Stimulated activated naive B cell treated with anti-CD40 and anti-IgM and Interleukin-4, amounts not matched to agents 10 μg/mL and 1 μg/mL and 100 μg/mL, for 72 hours (primary cell): ENCODE measurements around the gene RHBDL1.
A peak's percentile ranks its signal among the peaks of the same experiment; 100 is the strongest.

Experiments
- ATAC-seq, 2 donors: fragments of 150-1000 bp; cut with Tn5 transposase; replicated peaks; 2 replicates each; pipeline ENCODE4 v1.10.0; 2021; ENCODE audit warnings: moderate library complexity in 1 of 2
- DNase-seq: peaks from one replicate; pipeline ENCODE4 v3.0.0; 2021
- H3K27ac Mint-ChIP-seq: one replicate; pipeline ENCODE4 v1.8.0; 2022; ENCODE audit warnings: mild to moderate bottlenecking, mixed read lengths
- H3K27me3 Mint-ChIP-seq, 2 donors: one replicate each; pipeline ENCODE4 v1.8.0; 2022; ENCODE audit warnings: mixed read lengths in 2 of 2
- H3K36me3 Mint-ChIP-seq, 2 donors: one replicate each; pipeline ENCODE4 v1.8.0; 2022; ENCODE audit warnings: mixed read lengths in 2 of 2, mild to moderate bottlenecking in 1 of 2
- H3K4me1 Mint-ChIP-seq, 2 donors: one replicate each; pipeline ENCODE4 v1.8.0; 2022; ENCODE audit warnings: mixed read lengths in 2 of 2, mild to moderate bottlenecking in 1 of 2
- H3K4me3 Mint-ChIP-seq, 2 donors: one replicate each; pipeline ENCODE4 v1.8.0; 2022; ENCODE audit warnings: mild to moderate bottlenecking in 2 of 2, mixed read lengths in 2 of 2, moderate library complexity in 1 of 2
- H3K9me3 Mint-ChIP-seq, 2 donors: one replicate each; pipeline ENCODE4 v1.8.0; 2022; ENCODE audit warnings: mixed read lengths in 2 of 2, mild to moderate bottlenecking in 1 of 2

The RHBDL1 gene

DNA sequence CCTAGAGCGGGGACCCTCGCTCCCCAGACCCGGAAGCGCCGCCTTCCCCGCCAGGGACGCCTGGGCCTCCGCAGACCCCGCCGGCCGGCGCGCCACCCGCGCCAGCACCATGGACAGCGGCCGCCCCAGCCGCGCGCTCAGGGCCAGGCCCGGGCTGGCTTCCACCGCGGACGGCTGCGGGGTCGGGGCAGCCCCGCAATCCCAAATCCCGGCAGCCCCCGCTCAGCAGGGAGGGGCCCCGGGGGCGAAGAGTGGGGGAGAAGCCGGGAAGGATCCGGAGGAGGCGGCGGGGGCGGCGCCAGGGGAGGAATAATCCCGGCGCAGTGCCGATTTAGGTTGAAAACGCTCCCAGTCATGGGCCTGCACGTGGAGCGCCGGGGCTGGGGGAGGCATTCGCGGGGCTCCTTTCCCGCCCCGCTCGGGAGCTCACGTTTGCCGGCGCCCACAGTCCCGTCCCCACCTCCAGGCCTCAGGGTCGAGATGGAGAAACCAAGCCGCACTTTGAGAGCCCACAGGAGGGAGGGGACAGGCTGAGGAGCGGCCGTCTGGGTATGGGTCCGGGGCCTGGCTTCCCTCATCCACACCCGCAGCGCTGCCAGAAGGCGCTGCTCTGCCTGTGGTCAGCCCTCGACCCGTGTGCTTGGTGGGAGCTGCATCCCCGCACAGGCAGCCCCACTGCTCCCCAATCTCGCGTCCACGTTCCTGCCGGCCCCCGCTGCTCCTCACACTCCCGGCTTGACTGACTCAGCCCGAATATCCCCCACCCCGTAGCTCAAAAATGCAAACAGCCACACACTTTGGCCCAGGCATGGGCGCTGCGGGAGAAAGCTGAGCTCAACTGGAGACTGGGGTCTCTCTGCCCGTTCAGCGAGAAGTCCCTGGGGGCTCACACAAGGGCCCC lies 25.5 kb downstream of the RHBDL1 start:
- DNase-seq = no peak
- no peaks in the 10 kb centered on the region for H3K9me3 Mint-ChIP-seq
- H3K27me3 Mint-ChIP-seq = peaks cover 27 to 74% of the 10 kb centered on the region in 2 donors
- ATAC-seq = peak; percentile 48 to 74
- H3K4me3 Mint-ChIP-seq = no peak overlapping the region
- peaks cover 0 to 3% of the 10 kb centered on the region in 2 donors for H3K36me3 Mint-ChIP-seq
- H3K4me1 Mint-ChIP-seq = peaks cover under 1 to 5% of the 10 kb centered on the region in 2 donors
- H3K27ac Mint-ChIP-seq = no peak overlapping the region

DNA sequence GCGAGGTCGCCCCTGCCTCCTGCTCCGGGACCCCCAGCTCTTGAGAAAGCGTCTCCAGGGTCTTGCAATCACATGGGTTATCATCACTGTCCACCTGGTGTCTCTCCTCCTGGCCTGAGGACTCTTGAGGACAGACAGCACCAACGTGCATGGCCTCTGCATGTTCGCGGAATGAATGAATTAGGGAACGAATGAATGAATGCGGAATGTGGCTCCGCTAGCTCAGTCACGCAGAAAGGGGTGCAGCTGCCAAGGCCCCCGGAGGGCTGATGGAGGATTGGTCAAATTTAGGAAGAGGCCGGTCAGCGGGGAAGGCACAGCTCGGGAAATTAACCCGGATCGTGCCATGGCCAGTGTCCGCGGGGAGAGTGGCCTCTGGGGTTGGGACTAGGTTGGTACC lies 26.9 kb downstream of the RHBDL1 start:
- no peaks in the 10 kb centered on the region for H3K9me3 Mint-ChIP-seq
- peaks cover 39 to 74% of the 10 kb centered on the region in 2 donors for H3K27me3 Mint-ChIP-seq
- peaks cover 6 to 7% of the 10 kb centered on the region in 2 donors for H3K4me1 Mint-ChIP-seq
- ATAC-seq (no peak), DNase-seq (no peak)
- peaks cover 0 to 3% of the 10 kb centered on the region in 2 donors for H3K36me3 Mint-ChIP-seq
- no peak overlapping the region for H3K4me3 Mint-ChIP-seq
- no peak overlapping the region for H3K27ac Mint-ChIP-seq

DNA sequence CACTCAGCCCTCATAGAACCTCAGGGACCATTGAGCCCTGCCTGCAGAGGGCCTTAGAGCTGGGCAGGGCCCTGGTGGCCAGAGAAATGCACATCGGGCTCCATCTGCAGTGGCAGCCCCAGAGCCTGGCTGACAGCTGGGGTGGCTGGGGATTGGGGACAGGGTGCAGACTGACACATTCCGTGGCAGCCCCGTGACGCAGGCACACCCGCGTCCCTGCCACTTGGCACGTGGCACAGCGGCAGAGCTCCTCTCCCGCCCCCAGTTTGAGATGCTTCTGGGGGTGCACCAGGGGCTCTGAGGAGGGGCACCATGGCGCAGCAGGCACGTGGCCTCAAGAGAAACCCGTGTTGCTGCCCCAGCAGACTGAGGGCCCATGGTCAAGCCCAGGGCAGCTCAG lies 27.9 kb downstream of the RHBDL1 start:
- Mint-ChIP-seq H3K36me3 (peaks cover 0 to 3% of the 10 kb centered on the region in 2 donors), H3K4me3 (no peak overlapping the region), H3K27ac (no peak overlapping the region), H3K27me3 (peaks cover 49 to 76% of the 10 kb centered on the region in 2 donors), H3K4me1 (peaks cover 7 to 11% of the 10 kb centered on the region in 2 donors), H3K9me3 (no peaks in the 10 kb centered on the region)
- no peak for DNase-seq
- no peak for ATAC-seq

DNA sequence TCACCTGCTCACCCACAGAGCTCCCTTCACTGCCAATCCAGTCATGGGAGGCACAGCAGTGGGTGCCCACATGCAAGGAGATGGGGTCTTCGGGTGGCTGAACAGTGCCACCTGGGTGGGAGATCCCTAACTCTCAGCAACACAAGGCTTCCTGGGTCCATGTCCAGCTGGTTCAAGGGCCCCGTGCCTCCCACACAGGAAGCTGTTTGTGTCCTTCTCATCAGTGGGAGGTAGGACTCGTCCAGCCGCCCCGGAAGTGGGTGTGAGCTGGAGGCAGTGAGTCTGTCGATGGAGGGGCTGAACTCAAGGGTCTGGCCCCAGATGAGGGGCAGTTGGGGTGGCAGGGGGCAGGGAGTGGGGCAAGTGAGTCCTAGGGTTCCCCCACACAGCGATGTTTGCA lies 28.6 kb downstream of the RHBDL1 start:
- ATAC-seq = no peak
- DNase-seq = no peak
- Mint-ChIP-seq H3K27me3 (peaks cover 54 to 79% of the 10 kb centered on the region in 2 donors), H3K36me3 (peaks cover 0 to 3% of the 10 kb centered on the region in 2 donors), H3K27ac (no peak overlapping the region), H3K9me3 (no peaks in the 10 kb centered on the region), H3K4me1 (peaks cover 7 to 11% of the 10 kb centered on the region in 2 donors), H3K4me3 (no peak overlapping the region)

DNA sequence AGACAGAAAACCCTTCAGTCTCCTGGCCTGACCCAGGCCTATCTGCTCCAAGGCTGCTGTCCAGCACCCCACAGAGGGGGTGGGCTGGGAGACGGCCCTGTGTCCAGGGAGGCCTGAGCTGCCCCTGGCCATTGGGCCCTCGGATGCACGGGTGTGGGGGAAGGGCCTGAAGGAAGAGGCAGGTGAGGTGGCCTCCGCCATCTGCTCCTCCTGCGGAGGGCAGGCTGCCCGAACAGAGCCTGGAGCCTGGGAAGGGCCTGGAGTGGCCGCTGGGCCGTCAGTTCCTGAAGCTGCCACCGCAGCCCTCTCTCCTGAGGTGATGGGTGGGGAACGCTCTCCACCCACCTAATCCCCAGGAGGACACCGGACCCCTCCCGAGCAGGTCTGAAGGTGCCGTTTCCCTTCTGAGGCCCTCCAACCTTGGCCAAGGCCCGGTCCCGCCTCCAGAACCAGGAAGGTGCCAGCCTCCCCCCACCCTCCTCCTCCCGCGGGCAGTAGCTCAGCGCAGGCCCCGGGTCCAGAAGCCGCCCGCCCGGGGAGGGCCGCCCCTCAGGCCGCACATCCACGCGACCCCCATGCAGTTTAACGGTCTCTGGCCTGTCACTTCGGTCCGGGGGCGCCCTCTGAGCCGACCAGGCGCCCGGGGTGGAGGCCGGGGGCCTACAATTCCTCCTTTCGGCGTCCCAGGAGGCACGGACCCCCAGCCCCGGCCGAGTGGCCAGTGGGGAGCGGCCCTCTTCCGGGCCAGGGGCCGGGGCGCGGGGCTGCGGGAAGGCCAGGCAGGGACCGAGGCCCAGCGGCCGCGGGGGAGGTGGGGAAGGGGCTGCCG lies 29.3 kb downstream of the RHBDL1 start:
- DNase-seq (no peak), ATAC-seq (no peak)
- peaks cover 7 to 11% of the 10 kb centered on the region in 2 donors for H3K4me1 Mint-ChIP-seq
- peaks cover 0 to 3% of the 10 kb centered on the region in 2 donors for H3K36me3 Mint-ChIP-seq
- H3K9me3 Mint-ChIP-seq = no peaks in the 10 kb centered on the region
- H3K27ac Mint-ChIP-seq = peak overlapping the region; percentile 51
- peaks cover 61 to 81% of the 10 kb centered on the region in 2 donors for H3K27me3 Mint-ChIP-seq
- H3K4me3 Mint-ChIP-seq = peak overlapping the region; percentile 50 to 58

DNA sequence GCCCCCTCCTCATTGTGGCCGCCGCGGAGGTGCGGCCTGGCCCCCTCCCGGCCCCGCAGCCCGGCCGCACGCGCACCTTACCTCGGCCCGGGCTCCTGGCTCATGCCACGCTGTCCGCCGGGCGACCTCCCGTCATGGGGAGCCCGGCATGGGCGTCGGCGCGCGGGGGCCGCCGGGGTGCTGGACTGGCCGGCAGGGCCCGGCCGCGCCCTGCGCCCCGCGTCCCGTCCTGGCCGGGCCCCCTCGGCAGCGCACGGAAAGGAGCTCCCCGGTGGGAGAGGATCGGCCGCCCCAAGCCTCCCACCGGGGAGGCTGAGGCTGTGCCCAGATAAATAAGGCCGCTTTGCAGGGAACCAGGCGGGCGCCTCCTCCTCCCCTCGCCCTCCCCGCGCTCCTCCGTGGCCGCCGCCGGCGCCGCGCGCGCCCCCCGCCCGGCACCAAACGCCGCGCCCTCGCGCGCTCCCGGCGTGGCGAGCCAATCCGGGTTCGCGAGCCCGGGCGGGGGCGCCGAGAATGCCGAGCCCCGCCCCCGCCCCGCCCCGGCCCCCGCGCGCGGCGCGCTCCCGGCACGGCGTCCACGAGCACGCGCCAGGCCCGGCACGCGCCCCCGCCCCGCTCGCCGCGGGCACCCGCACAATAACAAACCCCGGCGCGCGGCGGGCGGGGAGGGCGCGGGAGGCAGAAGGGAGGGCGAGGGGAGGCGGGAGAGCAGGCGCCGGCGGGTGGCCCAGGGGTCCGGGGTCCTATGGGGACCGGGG lies 30.1 kb downstream of the RHBDL1 start, which contains the start of gene FBXL16:
Gene FBXL16, minus strand, starts transcription at position 371 of the 758 bp plus-strand sequence. CDS start 8,396 bp downstream, outside the sequence.
- H3K36me3 Mint-ChIP-seq = peaks cover 0 to 3% of the 10 kb centered on the region in 2 donors
- no peak for DNase-seq
- peaks cover 7 to 11% of the 10 kb centered on the region in 2 donors for H3K4me1 Mint-ChIP-seq
- H3K9me3 Mint-ChIP-seq = no peaks in the 10 kb centered on the region
- no peak for ATAC-seq
- peaks cover 68 to 82% of the 10 kb centered on the region in 2 donors for H3K27me3 Mint-ChIP-seq
- peak within 1 kb of the TSS in 1 of 2 donors; percentile 21 for H3K4me3 Mint-ChIP-seq
- H3K27ac Mint-ChIP-seq = no peak within 1 kb of the TSS

DNA sequence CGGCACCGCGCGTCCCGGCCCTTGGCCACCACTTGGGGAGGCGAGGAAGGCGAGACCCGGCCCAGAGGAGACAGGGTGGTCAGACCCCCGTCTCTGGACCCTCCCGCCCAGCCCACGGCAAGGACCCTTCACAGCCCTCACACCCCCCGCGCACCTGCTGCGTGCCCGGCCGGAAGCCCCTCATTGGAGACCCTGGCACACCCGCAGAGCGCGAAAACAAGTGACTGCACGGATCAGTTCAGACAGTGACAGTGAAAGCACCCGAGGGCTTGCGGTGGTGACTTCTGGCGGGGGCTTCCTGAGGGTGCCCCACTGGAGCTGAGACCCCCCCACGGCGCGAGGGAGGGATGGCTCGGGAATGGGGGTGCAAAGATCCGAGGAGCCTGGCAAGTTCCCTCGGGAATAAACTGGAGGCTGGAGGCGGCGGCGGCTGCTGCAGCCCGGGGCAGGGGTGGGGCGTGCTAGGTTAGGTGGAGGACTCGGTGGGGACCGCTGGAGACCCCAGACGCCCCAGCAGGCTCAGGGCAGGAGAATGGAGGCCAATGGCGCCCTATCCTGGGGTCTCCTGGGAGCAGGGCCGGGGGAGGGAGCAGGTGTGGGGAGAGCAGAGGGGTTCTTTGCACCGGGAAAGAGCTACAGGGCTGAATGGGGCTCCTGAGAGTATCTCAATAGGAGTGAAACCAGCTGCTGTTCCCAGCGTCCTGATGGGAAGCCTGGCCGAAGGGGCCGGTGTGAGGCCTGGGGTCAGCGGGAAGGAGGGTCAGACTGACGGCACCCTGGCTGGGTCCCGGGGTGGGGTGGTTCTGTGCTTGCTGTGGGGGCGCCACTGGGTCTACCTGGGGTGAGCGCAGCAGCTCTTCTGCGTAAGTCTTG lies 31.0 kb downstream of the RHBDL1 start:
- peaks cover 0 to 3% of the 10 kb centered on the region in 2 donors for H3K36me3 Mint-ChIP-seq
- H3K4me3 Mint-ChIP-seq = peak overlapping the region in 1 of 2 donors; percentile 21
- no peak for ATAC-seq
- no peak overlapping the region for H3K27ac Mint-ChIP-seq
- no peaks in the 10 kb centered on the region for H3K9me3 Mint-ChIP-seq
- no peak for DNase-seq
- H3K27me3 Mint-ChIP-seq = peaks cover 64 to 84% of the 10 kb centered on the region in 2 donors
- peaks cover 7 to 11% of the 10 kb centered on the region in 2 donors for H3K4me1 Mint-ChIP-seq

DNA sequence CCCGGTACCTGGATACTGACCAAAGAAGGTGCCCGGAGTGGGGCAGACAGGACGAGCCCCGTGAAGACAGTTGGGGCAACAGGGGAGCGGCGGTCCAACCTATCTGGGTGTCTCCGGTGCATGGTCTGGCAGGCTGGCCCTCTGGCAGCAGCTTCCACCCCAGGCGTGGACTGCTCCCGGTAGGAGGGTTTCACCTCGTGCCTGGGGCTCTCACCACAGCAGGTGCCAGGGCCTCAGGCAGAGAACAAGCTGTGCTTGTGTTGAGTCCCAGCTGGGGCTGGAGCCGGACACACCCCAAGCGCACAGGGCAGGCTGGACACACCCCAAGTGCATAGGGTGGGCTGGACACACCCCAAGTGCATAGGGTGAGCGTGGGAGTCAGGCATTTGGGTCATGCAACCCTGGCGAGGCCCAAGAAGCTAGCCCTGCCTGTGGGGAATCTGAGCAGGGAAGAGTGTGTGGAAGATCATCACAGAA lies 31.6 kb downstream of the RHBDL1 start:
- Mint-ChIP-seq H3K4me1 (peaks cover 7 to 11% of the 10 kb centered on the region in 2 donors), H3K9me3 (no peaks in the 10 kb centered on the region), H3K27me3 (peaks cover 57 to 81% of the 10 kb centered on the region in 2 donors), H3K4me3 (no peak overlapping the region), H3K36me3 (peaks cover 0 to 3% of the 10 kb centered on the region in 2 donors), H3K27ac (no peak overlapping the region)
- no peak for ATAC-seq
- no peak for DNase-seq

DNA sequence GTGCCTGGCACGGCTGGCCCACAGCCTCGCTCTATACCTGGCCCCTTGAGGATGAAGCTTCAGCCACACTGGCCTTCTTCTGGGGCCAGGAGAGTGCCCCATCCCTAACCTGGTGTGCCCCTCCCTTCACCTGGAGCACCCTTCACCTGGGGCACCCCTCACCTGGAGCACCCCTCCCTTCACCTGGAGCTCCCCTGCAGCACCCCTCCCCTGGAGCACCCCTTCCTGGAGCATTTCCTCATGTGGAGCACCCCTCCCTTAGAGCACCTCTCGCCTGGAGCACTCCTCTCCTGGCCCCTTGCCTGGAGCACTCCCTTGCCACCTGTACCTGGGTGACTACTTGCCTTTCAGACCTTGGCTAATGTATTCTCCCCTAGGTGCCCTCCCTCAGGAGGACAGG lies 32.5 kb downstream of the RHBDL1 start:
- no peak for ATAC-seq
- peaks cover 4 to 11% of the 10 kb centered on the region in 2 donors for H3K4me1 Mint-ChIP-seq
- no peak overlapping the region for H3K27ac Mint-ChIP-seq
- H3K36me3 Mint-ChIP-seq = no peaks in the 10 kb centered on the region
- DNase-seq = no peak
- H3K9me3 Mint-ChIP-seq = no peaks in the 10 kb centered on the region
- H3K4me3 Mint-ChIP-seq = no peak overlapping the region
- H3K27me3 Mint-ChIP-seq = peaks cover 53 to 78% of the 10 kb centered on the region in 2 donors

DNA sequence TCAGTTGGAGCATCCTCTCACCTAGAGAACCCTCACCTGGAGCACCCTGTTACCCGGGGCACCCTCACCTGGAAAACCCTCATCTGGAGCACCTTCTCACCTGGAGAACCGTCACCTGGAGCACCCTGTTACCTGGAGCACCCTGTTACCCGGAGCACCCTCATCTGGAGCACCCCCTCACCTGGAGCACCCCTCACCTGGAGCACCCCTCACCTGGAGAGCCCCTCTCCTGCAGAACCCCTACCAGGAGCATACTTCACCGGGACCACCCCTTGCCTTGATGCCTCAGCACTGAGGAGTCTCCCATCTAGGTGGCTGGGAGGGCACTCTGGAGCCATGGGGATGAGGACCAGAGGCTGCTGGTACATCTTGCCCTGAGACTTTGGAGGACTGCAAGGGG lies 33.5 kb downstream of the RHBDL1 start:
- ATAC-seq = no peak
- Mint-ChIP-seq H3K27ac (no peak overlapping the region), H3K27me3 (peaks cover 49 to 72% of the 10 kb centered on the region in 2 donors)

DNA sequence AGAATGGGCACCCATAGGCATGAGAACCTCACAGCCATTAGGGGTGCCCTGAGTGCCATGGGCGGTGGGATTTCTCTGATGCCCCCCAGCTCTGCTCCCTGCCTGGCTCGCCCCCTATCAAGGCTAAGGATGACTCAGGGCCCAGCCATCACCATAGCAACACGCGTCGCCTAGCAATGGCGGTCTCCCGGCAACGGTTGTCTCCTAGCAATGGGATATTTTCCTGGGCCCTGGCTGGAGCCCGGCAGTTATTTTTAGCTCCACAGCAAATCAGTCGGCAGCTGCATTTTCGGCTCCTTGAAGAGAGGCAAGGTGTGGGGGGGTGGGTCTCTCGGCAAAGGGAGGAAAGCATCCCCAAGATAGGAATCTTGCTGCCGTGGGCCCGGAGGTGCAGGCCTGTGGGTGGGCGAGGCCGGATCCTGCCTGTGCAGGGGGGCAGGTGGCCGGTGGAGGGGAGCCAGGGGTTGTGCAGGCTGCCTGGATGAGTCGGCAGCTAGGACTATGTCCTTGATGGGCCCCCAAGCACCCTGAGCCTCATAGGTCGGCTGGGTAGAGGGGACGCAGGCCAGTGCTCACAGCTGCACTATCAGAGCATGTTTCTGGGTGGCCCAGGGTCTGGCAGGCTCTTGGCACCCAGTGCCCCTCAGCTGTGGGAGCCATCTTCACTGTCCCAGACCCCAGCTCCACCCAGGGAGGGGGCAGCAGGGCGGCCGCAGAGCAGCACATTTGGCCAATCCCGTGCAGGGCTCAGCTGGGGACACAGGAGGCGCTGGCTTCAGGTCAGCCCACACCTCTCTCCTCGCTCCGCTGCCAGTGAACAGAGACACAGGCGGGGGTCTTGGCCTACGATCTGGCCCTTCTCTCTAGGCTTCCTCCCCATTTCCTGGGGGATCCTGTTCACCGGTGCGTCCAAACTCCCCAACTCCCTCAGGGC lies 34.4 kb downstream of the RHBDL1 start:
- Mint-ChIP-seq H3K9me3 (no peaks in the 10 kb centered on the region), H3K4me3 (no peak overlapping the region), H3K27ac (no peak overlapping the region), H3K27me3 (peaks cover 52 to 71% of the 10 kb centered on the region in 2 donors), H3K36me3 (no peaks in the 10 kb centered on the region), H3K4me1 (peaks cover 2 to 18% of the 10 kb centered on the region in 2 donors)
- DNase-seq (no peak), ATAC-seq (no peak)

More for the DNA sequence above, 33.5 kb downstream of the RHBDL1 start:
- H3K4me1 Mint-ChIP-seq = peaks cover 4 to 11% of the 10 kb centered on the region in 2 donors
- no peaks in the 10 kb centered on the region for H3K9me3 Mint-ChIP-seq
- no peak for DNase-seq
- H3K36me3 Mint-ChIP-seq = no peaks in the 10 kb centered on the region
- no peak overlapping the region for H3K4me3 Mint-ChIP-seq

DNA sequence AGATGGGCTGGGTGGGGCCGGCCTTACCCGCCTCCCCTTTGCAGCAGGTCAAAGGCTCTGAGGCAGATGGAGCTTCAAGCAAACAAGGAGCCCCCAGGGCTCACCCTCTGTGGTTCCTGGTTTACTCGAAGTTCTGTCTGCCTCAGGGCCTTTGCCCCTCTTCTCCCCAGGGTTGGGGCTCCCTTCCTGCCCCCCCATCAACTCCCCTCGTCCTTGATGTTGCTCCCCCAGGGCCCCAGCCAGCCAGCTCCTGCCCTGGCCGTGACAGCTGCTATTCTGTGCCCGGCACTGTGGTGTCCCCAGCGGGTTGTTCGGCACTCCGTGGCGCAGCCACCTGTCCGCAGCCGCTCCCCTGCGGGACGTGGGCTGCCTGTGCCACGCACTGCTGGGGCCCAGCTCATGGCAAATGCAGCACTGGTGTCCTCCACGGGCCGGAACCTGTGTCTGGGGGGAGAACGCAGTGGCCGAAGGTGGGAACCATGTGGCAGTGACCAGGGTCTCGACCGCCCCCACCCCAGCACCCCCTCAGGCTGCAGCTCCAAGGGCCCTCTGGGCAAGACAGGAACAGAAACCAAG lies 35.1 kb downstream of the RHBDL1 start:
- H3K4me3 Mint-ChIP-seq = no peak overlapping the region
- peaks cover 52 to 71% of the 10 kb centered on the region in 2 donors for H3K27me3 Mint-ChIP-seq
- DNase-seq (no peak), ATAC-seq (no peak)
- no peaks in the 10 kb centered on the region for H3K36me3 Mint-ChIP-seq
- peaks cover 2 to 18% of the 10 kb centered on the region in 2 donors for H3K4me1 Mint-ChIP-seq
- H3K9me3 Mint-ChIP-seq = no peaks in the 10 kb centered on the region
- H3K27ac Mint-ChIP-seq = no peak overlapping the region
